Uterus (tissue), 4 donors: ENCODE measurements around the gene ITGB1BP2. TPM values are rescaled to one million over a fixed set of nuclear protein-coding genes. Genes with fewer than 3 reads are reported as not detected.
"Not testable (repeated sequence)": the region's sequence is repeated elsewhere in the genome, so short reads cannot be mapped to it uniquely, and the experiment has no call there.

Experiments
- DNase-seq, 2 donors: peaks; one replicate each; pipeline ENCODE4 v3.0.0-alpha.2; 2019 to 2020
- H3K27ac ChIP-seq, 2 donors: fragments of 200-600 bp; sonication (generic); 1 replicate in 1 of 2; 2 replicates in 1 of 2; pipeline ENCODE4 v1.5.1; 2016 to 2018
- H3K27me3 ChIP-seq, 2 donors: fragments of 200-600 bp; sonication (generic); one replicate each; pipeline ENCODE4 v1.5.1; 2018 to 2019; ENCODE audit warnings: control low read depth in 1 of 2
- H3K36me3 ChIP-seq, 2 donors: fragments of 200-600 bp; sonication (generic); one replicate each; pipeline ENCODE4 v1.5.1; 2019; ENCODE audit warnings: control low read depth in 1 of 2
- H3K4me1 ChIP-seq, 2 donors: fragments of 200-600 bp; sonication (generic); one replicate each; pipeline ENCODE4 v1.5.1; 2018 to 2019; ENCODE audit warnings: control low read depth in 1 of 2
- H3K4me3 ChIP-seq, 2 donors: fragments of 200-600 bp; sonication (generic); 1 replicate in 1 of 2; 2 replicates in 1 of 2; pipeline ENCODE4 v1.5.1; 2018 to 2019; ENCODE audit warnings: mild to moderate bottlenecking in 1 of 2
- H3K9me3 ChIP-seq, 2 donors: fragments of 200-600 bp; sonication (generic); one replicate each; pipeline ENCODE4 v1.5.1; 2019; ENCODE audit warnings: control low read depth in 1 of 2
- POLR2A ChIP-seq, 2 donors: fragments of 450-650 bp; IDR thresholded peaks; one replicate each; pipeline ENCODE4 v1.6.1; 2016; ENCODE audit warnings: antibody characterized with exemption in 2 of 2, mild to moderate bottlenecking in 1 of 2, moderate library complexity in 1 of 2
- intact Hi-C: fragments of 100-400 bp; cut with DNase I; formaldehyde crosslinking; loops from one replicate; pipeline ENCODE4 v1.15.1; 2023; ENCODE audit warnings: low total_unique reads
- total RNA-seq, 4 donors: library from RNA; depleted of rRNA in 3 of 4; stranded (reverse); fragments of >200 nt in 3 of 4; gene quantifications; one replicate each; pipeline versions ENCODE4 v1.1.0 to v1.2.4, GENCODE V29; 2014 to 2023
- TF ChIP-seq, protein P1 (sequence below), 4 experiments: fragments of 200-600 bp in 2 of 4; fragments of 450-650 bp in 2 of 4; sonication (generic) in 2 of 4; IDR thresholded peaks; one replicate each; pipeline ENCODE4 v1.5.1; 2016 to 2019; ENCODE audit warnings: antibody characterized with exemption in 4 of 4, mild to moderate bottlenecking in 2 of 4, moderate library complexity in 1 of 4
- donor health status: DM: yes; HTN: yes; CAD: no.

ITGB1BP2 gene
- total RNA-seq, 4 donors from 2014 or later, result 5.5 to 15.9 (median 11.2) TPM; not detected in 1

GRCh38 chrX:71304561-71304960, 3.0 kb downstream of the ITGB1BP2 start:
- no peaks in the 10 kb centered on the region for H3K36me3 ChIP-seq
- TF ChIP-seq POLR2A (IDR thresholded peaks at IDR 0.05), result no peak
- TF ChIP-seq, protein P1, sequence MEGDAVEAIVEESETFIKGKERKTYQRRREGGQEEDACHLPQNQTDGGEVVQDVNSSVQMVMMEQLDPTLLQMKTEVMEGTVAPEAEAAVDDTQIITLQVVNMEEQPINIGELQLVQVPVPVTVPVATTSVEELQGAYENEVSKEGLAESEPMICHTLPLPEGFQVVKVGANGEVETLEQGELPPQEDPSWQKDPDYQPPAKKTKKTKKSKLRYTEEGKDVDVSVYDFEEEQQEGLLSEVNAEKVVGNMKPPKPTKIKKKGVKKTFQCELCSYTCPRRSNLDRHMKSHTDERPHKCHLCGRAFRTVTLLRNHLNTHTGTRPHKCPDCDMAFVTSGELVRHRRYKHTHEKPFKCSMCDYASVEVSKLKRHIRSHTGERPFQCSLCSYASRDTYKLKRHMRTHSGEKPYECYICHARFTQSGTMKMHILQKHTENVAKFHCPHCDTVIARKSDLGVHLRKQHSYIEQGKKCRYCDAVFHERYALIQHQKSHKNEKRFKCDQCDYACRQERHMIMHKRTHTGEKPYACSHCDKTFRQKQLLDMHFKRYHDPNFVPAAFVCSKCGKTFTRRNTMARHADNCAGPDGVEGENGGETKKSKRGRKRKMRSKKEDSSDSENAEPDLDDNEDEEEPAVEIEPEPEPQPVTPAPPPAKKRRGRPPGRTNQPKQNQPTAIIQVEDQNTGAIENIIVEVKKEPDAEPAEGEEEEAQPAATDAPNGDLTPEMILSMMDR (IDR thresholded peaks at IDR 0.05), result no peak
- no peak overlapping the region for H3K27ac ChIP-seq
- H3K9me3 ChIP-seq, result no peaks in the 10 kb centered on the region
- no peak for DNase-seq
- intact Hi-C loops, result no loop called here
- H3K27me3 ChIP-seq, result no peaks in the 10 kb centered on the region
- no peak overlapping the region for H3K4me3 ChIP-seq
- H3K4me1 ChIP-seq, result no peaks in the 10 kb centered on the region

- no peaks in the 10 kb centered on the region for H3K4me1 ChIP-seq
- no peak for TF ChIP-seq POLR2A (IDR thresholded peaks at IDR 0.05)
- TF ChIP-seq, protein P1 (IDR thresholded peaks at IDR 0.05), result no peak
- H3K36me3 ChIP-seq, result no peaks in the 10 kb centered on the region
- no peak for DNase-seq
- H3K27me3 ChIP-seq, result no peaks in the 10 kb centered on the region
- H3K9me3 ChIP-seq, result no peaks in the 10 kb centered on the region
- H3K4me3 ChIP-seq, result no peak overlapping the region
- intact Hi-C loops, result no loop called here
- H3K27ac ChIP-seq, result peak overlapping the region; percentile 44 to 59
These were observed 14.4 kb downstream of the ITGB1BP2 start for GRCh38 chrX:71315917-71316316.

- H3K4me3 ChIP-seq, H3K4me1 ChIP-seq, intact Hi-C loops, H3K27me3 ChIP-seq, DNase-seq, H3K27ac ChIP-seq, H3K9me3 ChIP-seq, H3K36me3 ChIP-seq: not testable (repeated sequence)
These were observed 15.4 kb downstream of the ITGB1BP2 start for GRCh38 chrX:71316959-71317358.

DNA sequence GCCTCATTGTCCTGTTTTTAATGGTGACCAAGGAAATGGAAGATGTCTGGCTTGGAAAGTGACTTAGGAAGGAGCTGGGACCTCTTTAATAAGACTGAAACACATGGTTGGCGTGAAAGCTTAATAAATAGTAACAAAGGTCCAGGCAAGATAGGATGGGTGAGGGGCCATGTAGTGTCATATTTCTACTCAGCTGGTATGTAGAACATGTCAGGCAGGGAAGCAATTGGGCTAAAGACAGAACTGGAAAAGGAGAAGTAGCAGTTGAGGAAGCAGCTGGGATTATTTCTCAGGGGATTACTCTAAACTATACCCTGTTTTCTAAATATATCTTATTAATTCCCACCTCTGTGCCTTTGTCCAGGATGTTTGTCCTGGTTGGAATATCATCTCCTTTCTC, 18.6 kb downstream of the ITGB1BP2 start:
- DNase-seq, result no peak
- no peak overlapping the region for H3K27ac ChIP-seq
- H3K4me3 ChIP-seq, result no peak overlapping the region
- no peak for TF ChIP-seq POLR2A (IDR thresholded peaks at IDR 0.05)
- TF ChIP-seq, protein P1 (IDR thresholded peaks at IDR 0.05), result no peak
- H3K4me1 ChIP-seq, result no peaks in the 10 kb centered on the region
- no peaks in the 10 kb centered on the region for H3K27me3 ChIP-seq
- H3K36me3 ChIP-seq, result no peaks in the 10 kb centered on the region
- no peaks in the 10 kb centered on the region for H3K9me3 ChIP-seq
- intact Hi-C loops, result no loop called here

GRCh38 chrX:71321731-71322130, 20.2 kb downstream of the ITGB1BP2 start:
- DNase-seq, result peak in 1 of 2 donors; percentile 22
- H3K36me3 ChIP-seq, result no peaks in the 10 kb centered on the region
- H3K4me3 ChIP-seq, result no peak overlapping the region
- H3K27me3 ChIP-seq, result no peaks in the 10 kb centered on the region
- no peaks in the 10 kb centered on the region for H3K9me3 ChIP-seq
- peak overlapping the region; percentile 14 to 29 for H3K27ac ChIP-seq
- intact Hi-C loops, result no loop called here
- no peaks in the 10 kb centered on the region for H3K4me1 ChIP-seq
- TF ChIP-seq, protein P1 (IDR thresholded peaks at IDR 0.05), result no peak
- no peak for TF ChIP-seq POLR2A (IDR thresholded peaks at IDR 0.05)

GRCh38 chrX:71324452-71324851, 22.9 kb downstream of the ITGB1BP2 start:
- H3K36me3 ChIP-seq, H3K4me3 ChIP-seq, H3K27me3 ChIP-seq, H3K4me1 ChIP-seq, intact Hi-C loops, H3K9me3 ChIP-seq, DNase-seq, H3K27ac ChIP-seq: not testable (repeated sequence)
